HG02885 (cell line): ENCODE data around the gene CC2D1B.
"Not testable (repeated sequence)": the region's sequence is repeated elsewhere in the genome, so short reads cannot be mapped to it uniquely, and the experiment has no call there.

Experiments used
- ATAC-seq: cut with Tn5 transposase; IDR thresholded peaks from one replicate; pipeline ENCODE4 v1.9.1; 2021; ENCODE audit warnings: mild to moderate bottlenecking; ENCODE audit not compliant: unreplicated experiment, poor library complexity

The CC2D1B gene

GRCh38 chr1:52365746-52366516, at the start of gene CC2D1B:
CC2D1B (minus strand) TSS chr1:52366205; CDS start chr1:52364620, 1,585 bp downstream.
- ATAC-seq: peak; percentile 90

GRCh38 chr1:52414942-52415341, 48.9 kb upstream of the CC2D1B start:
- ATAC-seq: no peak

GRCh38 chr1:52413410-52413989, 47.5 kb upstream of the CC2D1B start:
- no peak for ATAC-seq

GRCh38 chr1:52404975-52405338, 39.0 kb upstream of the CC2D1B start:
- ATAC-seq: no peak

GRCh38 chr1:52404116-52404974, 38.3 kb upstream of the CC2D1B start, which contains the start of the genes ORC1 and PRPF38A:
ORC1 (minus strand) TSS chr1:52404423; CDS start chr1:52402223, 2,200 bp downstream.
PRPF38A (plus strand) TSS chr1:52404602; CDS start chr1:52404750, 148 bp downstream.
- peak; percentile 96 for ATAC-seq

- ATAC-seq: peak; percentile 45
Measured at GRCh38 chr1:52403566-52404115, 37.6 kb upstream of the CC2D1B start.

GRCh38 chr1:52402860-52403240, 36.8 kb upstream of the CC2D1B start:
- no peak for ATAC-seq

GRCh38 chr1:52400131-52400530, 34.1 kb upstream of the CC2D1B start:
- no peak for ATAC-seq

- no peak for ATAC-seq
Measured at GRCh38 chr1:52399629-52400028, 33.6 kb upstream of the CC2D1B start.

- no peak for ATAC-seq
Measured at GRCh38 chr1:52393174-52393573, 27.2 kb upstream of the CC2D1B start.

- ATAC-seq: no peak
Measured at GRCh38 chr1:52386458-52386857, 20.5 kb upstream of the CC2D1B start.

GRCh38 chr1:52385376-52385775, 19.4 kb upstream of the CC2D1B start:
- no peak for ATAC-seq

- ATAC-seq: not testable (repeated sequence)
Measured at GRCh38 chr1:52369851-52370250, 3.8 kb upstream of the CC2D1B start.

- ATAC-seq: no peak
Measured at GRCh38 chr1:52368383-52369172, 2.6 kb upstream of the CC2D1B start.

- ATAC-seq: no peak
Measured at GRCh38 chr1:52367272-52367671, 1.3 kb upstream of the CC2D1B start.

GRCh38 chr1:52366517-52366827, 467 bp upstream of the CC2D1B start:
- no peak for ATAC-seq

GRCh38 chr1:52365071-52365745, 797 bp downstream of the CC2D1B start:
- no peak for ATAC-seq

- ATAC-seq: no peak
Measured at GRCh38 chr1:52364235-52364839, 1.7 kb downstream of the CC2D1B start.

- no peak for ATAC-seq
Measured at GRCh38 chr1:52360595-52360968, 5.4 kb downstream of the CC2D1B start.
